Glomerular visceral epithelial cell (primary cell): ENCODE data around the gene ZYX.
"Not testable (repeated sequence)": the region's sequence is repeated elsewhere in the genome, so short reads cannot be mapped to it uniquely, and the experiment has no call there.

Experiments
- DNase-seq: peaks from one replicate; pipeline ENCODE4 v3.0.0-alpha.2; 2016; ENCODE audit errors: extremely low spot score

ZYX gene

DNA sequence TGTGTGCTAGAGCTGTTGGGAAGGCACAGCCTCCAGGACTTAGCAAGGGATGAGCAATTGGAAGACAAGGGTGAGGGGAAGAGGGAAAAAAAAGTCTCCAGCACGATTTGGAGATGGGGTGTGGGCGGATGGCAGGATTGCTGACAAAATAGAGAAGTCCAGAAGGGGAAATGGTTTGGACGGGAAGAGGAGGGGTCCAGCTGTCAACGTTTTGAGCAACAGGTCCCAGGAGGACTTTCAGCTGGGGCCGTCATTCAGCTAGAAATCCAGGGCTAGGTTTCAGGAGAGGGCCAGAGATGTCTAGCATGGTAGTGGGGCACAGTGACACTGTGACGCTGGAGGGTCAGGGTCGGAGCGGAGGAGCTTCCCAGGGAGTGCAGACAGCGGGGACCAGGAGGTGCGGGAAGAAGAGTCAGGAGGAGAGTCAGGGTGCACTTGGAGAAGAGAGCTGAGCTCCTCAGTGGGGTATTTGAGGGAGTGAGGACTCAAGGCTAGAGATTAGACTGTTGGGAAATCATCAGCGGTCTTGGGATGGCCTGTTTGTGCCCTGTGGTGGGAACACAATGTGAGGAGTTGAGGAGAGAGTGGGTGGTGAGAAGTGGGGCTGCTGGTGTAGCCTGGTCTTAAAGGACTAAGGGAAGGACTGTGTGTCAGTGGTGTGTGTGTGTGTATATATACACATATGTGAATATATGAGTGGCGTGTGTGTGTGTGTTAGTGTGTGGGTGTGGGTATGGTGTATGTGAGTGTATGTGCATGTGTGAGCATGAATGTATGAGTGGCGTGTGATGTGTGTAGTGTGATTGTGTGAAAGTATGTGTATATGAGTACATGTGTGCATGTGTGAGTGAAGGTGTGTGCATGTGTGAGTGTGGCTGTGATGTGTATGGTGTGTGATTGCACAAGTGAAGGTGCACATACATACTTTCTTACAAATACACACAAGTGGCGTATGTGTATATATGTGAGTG, 3.8 kb downstream of the ZYX start:
- DNase-seq, result no peak

DNA sequence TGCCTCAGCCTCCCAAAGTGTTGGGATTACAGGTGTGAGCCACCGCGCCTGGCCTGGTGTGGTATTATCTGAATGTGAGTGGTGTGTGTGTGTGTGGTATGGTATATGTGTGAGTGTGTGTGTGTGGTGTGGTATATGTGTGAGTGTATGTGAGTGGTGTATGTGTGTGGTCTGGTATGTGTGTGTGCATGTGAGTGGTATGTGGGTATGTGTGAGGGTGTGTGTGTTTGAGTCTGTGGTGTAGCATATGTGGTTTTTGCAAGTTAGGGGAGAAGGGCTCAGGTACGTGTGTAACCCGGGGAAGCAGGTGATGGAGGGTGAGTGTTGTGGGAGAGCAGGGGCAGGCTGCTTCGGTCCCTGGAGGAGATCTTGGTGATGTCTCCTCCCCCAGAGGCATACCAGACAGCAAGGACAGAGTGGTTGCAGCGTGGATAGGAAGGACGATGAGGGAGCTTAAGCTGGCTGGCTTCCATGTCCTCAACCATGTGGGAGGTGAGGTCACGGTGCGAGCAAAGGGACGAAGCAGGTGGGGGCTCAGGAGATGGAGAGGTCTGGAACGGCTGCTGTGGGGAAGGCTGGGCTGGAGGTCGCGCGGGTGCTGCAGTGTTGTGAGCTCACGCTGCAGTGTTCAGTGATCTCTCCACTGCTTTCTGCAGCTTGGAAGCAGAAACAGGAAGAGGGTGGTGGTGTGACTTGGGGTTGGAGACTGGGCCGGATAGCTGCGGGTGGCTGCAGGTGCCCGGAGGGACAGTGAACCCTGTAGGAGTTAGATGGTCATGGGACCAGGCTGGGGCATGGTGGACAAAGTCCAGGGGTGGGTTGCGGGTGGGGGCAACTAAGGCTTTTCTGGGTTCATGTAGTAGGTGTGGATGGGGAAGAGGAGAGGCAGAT, 5.0 kb downstream of the ZYX start:
- DNase-seq, result no peak

- DNase-seq, result no peak
Measured at GRCh38 chr7:143387156-143387975, 6.2 kb downstream of the ZYX start.

GRCh38 chr7:143388051-143388450, 6.9 kb downstream of the ZYX start:
- no peak for DNase-seq

DNA sequence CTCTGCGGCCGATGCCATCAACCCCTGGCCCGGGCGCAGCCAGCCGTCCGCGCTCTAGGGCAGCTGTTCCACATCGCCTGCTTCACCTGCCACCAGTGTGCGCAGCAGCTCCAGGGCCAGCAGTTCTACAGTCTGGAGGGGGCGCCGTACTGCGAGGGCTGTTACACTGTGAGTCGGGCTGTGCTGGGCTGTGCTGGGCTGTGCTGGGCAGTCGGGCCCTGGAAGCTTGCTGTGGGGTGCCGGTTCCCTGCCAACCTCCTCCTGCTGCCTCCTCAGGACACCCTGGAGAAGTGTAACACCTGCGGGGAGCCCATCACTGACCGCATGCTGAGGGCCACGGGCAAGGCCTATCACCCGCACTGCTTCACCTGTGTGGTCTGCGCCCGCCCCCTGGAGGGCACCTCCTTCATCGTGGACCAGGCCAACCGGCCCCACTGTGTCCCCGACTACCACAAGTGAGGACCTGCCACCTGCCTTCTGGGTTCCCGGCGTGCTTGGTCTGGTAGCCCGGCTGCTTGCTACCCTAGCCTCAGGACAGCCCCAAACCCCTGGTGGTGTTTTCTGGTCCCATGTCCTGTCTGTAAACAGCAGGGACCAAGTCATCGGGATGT, 7.5 kb downstream of the ZYX start:
- DNase-seq, result no peak

- DNase-seq, result no peak
Measured at GRCh38 chr7:143389316-143390103, 8.4 kb downstream of the ZYX start.

DNA sequence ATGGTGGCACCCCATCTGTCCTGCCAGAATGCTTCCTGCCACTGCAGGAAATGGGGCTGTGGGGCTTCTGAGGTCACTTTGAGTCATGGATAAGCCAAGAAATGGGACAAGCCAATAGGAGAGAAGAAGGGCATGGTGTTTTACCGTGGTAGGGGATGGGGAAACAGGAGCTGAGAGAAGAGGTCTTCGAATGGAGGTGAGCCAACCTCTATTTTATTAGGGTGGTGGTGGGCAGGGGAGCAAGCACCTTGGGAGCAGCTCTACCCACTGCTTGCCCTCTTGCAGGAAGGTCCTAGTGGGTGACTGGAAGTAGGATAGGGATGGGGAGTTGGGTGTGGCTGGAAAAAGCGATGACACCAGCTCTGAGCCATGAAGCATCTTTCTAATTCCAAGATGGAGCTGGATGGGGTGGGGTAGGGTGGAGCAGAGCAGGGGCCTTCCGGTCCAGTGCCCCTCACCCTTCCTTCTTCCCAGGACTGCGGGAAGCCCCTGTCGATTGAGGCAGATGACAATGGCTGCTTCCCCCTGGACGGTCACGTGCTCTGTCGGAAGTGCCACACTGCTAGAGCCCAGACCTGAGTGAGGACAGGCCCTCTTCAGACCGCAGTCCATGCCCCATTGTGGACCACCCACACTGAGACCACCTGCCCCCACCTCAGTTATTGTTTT, 9.1 kb downstream of the ZYX start:
- no peak for DNase-seq

DNA sequence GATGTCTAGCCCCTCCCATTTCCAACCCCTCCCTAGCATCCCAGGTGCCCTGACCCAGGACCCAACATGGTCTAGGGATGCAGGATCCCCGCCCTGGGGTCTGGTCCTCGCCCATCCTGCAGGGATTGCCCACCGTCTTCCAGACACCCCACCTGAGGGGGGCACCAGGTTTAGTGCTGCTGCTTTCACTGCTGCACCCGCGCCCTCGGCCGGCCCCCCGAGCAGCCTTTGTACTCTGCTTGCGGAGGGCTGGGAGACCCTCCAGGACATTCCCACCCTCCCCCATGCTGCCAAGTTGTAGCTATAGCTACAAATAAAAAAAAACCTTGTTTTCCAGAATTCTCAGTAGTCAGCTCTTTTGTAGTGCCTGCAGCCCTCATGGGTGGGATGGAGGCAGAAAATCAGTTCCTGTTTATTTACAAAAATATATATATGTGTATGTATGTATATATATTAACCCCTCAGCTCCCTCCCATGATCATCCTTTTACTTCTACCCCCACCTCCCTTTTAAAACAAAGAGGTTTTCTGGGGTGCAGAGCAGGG, 9.7 kb downstream of the ZYX start:
- DNase-seq, result no peak

- DNase-seq, result peak; percentile 46
Measured at GRCh38 chr7:143391462-143392404, 10.6 kb downstream of the ZYX start.

GRCh38 chr7:143392427-143392826, 11.3 kb downstream of the ZYX start:
- not testable (repeated sequence) for DNase-seq

DNA sequence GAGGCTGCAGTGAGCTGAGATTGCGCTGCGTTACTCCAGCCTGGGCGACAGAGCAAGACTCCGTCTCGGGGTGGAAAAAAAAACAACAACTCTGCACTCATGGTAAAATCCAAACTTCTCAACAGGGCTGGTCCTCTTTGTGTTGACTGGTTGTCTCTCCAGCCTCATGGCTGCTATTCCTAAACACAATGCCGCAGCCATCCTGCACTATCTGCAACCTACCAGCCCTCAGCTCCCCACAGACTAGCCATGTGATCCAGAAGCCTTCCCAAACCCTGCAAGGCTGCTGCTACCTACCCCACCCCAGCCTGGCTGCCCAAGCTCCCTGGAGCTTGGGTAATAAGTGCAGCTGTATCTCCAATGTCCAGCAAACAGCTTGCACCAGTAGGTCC, 11.7 kb downstream of the ZYX start:
- DNase-seq, result no peak

DNA sequence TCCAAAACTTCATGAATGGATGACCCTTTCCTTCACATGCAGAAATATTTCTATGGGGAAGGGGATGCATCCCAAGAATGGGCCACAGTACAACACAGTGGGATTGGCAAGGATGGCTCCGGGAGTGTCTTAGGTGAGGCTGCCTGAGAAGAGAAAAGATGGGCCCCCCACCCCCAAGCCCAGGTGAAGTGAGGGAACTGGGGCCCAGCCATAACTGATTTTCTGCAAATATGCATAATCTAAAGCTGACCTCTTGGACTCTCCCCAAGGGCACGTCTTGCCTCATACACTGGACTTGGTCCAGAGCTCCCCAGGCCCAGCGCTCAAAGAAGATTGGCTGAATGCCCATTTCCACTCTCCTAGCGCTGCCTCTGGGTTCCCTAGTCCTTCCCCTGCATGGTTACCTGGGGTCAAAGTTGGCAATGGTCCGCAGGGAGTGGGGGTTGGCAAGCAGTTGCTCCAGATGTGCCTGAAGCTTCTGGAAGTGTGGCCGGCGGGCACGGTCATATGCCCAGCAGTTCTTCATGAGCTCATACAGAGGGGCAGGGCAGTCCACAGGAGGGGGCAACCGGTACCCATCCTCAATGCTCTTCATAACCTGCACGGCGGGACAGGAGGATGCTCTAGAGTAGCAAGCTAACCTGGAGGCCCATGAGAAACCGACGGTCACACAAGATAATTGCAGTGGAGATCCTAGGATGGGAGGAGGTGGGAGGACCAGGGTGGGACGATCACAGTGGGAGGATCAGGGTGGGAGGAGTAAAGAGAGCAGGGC, 12.3 kb downstream of the ZYX start:
- no peak for DNase-seq

DNA sequence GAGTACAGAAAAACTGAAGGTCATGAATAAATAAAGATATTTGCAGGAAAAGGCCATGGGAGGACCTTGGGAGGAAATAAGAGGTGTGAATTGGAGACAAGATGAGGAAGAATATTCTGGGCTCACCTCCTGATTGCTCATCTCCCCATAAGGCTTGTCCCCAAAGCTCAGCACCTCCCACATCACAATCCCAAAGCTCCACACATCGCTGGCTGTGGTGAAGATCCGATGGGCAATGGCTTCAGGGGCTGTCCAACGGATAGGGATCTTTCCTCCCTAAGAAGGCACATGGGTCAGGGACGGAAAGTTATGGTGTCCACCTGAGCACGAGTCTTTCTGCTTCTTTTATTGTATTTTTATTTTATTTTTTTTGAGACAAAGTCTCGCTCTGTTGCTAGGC, 12.9 kb downstream of the ZYX start:
- DNase-seq, result no peak

DNA sequence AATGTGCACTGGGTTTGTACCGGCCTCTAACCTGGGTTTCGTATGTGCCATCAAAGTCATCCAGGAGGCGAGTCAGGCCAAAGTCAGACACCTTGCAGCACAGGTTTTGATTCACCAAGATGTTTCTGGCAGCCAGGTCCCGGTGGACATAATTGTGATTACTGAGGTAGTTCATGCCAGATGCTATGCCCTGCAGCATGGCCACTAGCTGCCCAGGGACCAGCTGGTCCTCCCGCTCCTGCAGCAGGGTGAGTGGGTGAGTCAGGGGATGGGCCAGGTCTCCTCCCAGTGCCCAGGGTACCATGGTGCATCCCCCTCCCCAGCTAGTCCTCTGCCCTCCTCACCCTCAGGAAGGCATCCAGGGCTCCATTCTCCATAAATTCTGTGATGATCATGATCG, 13.6 kb downstream of the ZYX start:
- no peak for DNase-seq

- DNase-seq, result no peak
Measured at GRCh38 chr7:143395187-143396149, 14.3 kb downstream of the ZYX start.

DNA sequence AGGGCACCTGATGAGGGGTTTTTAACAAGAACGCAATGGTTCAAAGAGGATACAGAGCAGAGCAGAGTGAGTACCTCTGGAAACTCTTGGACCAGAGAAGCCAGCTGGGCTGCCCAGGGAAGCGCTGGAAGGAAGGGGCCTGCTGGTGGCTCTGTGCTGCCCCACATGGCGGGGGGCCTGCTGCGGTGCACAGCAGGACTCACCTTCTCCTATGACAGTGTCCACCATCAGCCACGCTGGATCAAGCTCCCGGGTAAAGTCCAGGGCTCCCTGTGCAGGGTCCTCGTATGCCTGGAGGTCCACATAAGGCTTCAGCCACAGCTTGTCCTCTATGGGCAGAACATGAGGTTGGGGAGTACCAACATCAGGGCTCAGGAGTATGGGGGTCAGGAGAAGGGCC, 15.0 kb downstream of the ZYX start:
- no peak for DNase-seq
